GM18526 (cell line): ENCODE results near the gene PNPLA5.

Source experiments
- POLR2A ChIP-seq: IDR thresholded peaks from 3 replicates; pipeline ENCODE4 v1.6.1; 2011; ENCODE audit not compliant: insufficient read length; ENCODE audit errors: extremely low read depth

The PNPLA5 gene, protein sequence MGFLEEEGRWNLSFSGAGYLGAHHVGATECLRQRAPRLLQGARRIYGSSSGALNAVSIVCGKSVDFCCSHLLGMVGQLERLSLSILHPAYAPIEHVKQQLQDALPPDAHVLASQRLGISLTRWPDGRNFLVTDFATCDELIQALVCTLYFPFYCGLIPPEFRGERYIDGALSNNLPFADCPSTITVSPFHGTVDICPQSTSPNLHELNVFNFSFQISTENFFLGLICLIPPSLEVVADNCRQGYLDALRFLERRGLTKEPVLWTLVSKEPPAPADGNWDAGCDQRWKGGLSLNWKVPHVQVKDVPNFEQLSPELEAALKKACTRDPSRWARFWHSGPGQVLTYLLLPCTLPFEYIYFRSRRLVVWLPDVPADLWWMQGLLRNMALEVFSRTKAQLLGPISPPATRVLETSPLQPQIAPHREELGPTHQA

DNA sequence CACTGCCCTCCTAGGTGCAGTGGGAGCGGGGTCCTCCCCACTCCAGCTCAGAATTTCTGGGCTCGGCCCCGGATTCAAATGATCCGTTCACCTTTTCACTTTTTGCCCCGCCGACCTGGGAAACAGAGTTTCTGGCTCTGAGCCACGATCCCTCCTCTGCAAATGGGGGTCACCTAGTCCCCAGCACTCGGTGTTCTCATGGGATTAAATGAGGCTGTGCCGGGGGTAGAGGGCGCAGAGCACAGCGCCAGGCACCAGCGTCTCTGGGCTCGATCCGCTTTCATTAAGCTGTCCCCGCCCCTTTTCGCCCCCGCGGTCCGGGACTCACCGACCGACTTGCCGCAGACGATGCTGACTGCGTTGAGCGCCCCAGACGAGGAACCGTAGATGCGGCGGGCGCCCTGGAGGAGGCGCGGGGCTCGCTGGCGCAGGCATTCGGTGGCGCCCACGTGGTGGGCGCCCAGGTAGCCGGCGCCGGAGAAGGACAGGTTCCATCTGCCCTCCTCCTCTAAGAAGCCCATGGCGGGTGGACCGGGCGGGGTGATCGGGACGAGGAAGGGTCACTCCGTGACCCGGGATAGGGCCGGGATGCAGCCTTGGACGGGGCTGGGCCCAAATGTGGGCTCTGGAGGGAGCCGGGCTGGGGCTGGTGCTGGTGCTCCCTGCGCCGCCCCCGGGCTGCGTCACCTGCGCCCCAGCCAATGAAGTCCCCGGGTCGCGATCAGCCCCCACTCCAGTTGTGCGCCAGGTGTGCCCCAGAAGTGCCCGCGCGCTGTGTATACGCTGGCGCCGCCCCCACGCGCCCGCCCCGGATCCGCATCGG lies at the start of gene PNPLA5:
Gene PNPLA5 (minus strand): TSS at position 654 of the 823 bp plus-strand sequence. CDS start 133 bp downstream, at position 521.
- no peak for TF ChIP-seq POLR2A

DNA sequence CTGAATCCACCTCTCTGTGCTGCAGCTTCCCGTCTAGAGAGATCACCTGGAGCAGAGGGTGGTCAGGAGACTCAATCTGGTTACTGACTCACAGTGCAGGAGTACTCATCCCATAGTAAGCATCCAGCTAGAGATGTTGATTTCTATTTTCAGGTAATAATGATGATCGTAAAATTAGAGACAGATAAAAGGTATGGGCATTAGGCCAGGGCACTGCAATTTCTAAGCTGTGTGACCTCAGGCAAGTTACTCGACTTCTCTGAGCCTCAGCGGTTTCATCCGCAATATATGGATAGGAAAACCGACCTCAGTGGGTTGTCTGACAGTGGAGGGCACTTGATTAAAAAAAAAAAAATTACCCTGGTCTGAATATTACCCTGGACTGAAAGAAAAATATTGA lies 49.6 kb upstream of the PNPLA5 start:
- TF ChIP-seq POLR2A, result no peak

DNA sequence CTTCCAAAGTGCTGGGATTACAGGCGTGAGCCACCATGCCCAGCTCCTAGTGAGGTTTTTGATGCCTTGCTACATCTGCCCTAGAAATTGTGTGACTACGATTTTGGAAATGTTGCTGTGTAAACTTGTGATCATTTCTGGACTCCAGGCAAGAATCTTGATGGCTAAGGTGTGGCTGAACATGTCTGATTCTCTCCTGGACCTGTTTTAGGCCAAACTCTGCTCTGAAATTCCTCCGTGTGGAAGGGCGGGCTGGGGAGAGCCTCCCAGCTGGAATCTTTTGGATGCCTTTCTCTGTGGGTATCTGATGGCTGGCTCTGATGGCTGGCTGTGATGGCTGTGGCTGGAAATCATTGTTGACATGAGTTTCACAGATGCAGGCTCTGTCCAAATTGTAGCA lies 40.0 kb upstream of the PNPLA5 start:
- TF ChIP-seq POLR2A, result no peak

DNA sequence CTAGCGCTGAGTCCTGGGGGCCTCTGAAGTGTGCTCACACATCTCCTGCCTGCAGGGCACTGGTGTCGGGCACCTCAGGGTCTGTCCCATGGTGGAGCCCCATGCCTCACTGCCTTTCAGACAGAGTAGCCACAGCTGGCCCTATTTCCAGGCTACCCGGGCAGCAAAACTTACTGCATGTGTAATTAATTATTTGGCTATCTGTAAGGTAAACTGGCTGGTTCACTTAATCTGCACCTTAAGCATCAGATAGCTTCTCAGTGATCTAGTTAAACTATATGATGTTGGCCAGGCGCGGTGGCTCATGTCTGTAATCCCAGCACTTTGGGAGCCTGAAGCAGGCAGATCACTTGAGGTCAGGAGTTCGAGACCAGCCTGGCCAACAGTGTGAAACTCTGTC lies 37.1 kb upstream of the PNPLA5 start:
- TF ChIP-seq POLR2A, result no peak

DNA sequence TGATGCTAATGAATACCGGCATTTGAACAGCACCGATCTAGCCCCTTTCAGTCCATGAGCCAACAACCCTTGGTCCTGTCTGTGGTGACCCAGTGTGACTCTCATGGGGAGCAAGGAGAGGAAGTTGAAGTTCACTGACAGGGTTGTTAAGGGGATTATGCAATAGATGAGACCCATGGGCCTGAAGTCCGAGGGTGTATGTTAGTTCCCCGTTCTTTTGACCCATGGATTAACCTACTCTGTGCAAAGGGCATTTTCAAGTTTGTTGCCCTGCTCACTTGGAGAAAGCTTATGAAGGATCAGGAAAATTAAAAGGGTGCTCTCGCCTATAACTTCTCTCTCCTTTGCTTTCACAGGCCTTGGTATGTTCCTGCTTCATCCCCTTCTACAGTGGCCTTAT lies 36.7 kb upstream of the PNPLA5 start:
- TF ChIP-seq POLR2A, result no peak

DNA sequence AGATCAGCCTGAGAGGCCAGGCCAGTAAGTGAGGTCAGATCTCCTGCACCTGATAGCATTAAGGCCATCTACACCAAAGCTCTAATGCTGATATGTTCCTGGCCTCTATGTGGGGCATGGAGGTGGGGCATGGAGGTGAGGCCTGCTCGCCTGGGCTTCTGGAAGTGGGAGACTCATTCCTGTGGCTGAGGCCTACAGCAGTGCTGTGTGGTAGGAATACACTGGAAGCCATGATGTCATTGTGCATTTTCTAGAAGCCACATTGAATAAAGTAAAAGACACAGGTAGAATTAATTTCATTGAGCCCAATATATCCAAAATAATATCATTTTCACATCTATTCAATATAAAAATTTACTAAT lies 34.5 kb upstream of the PNPLA5 start:
- TF ChIP-seq POLR2A, result no peak

DNA sequence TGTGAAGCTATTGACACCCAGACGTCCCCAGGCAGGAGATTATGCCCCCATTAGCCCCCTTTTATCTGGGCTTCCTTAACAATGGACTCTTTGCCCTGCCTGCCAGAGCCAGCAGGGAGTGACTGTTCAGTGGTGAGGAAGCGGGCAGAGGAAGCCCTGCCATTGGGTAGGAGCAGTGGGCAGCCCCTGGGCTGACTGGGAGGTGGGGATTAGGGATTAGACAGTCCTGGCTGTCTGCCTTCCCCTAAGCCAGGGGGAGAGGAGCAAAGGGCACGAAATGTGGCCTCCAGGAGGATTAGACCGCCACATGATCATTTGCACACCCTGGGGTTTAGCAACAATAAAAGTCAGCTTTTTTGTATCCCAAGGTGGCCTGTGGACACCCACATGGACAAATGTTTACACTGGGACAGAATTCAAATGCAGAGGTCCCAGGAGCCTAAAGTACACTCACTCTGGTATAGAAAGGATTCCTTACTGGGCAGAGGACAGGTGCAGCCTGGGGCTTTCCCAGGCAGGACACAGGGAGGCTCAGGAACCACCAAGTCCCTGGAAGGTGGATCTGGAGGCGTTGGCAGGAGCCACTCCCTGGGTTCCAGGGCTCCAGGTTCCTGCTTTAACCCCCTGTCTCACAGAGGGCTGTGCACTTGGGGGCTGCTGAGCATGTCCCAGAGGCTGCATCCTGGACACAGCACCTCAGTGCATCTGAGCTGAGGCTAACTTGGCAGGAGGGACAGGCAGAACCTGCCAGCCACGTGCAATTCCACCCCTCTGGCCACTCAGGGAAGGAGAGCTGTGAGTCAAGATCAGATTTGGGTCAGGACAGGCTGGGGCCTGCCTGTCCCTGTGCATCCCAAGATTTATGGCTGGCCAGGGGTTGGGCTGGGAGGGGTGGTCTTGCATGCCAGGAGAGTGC lies 33.9 kb upstream of the PNPLA5 start:
- no peak for TF ChIP-seq POLR2A

DNA sequence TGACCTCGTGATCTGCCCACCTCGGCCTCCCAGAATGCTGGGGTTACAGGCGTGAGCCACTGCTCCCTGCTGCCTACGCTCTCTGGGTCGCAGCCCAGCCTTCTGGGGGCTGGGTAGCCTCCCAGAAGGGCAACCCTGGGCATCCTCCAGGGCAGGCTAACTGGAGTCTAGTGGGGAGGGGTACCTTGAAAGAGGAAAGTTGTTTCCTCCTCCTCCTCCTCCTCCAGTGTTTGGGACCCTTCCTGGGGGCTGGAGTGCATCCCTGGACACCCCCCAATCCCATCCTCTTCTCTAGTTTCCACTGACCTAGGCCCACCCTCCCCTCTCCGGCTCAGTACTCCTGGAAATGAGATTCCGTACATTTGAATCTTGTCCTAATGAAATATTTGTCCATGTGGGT lies 33.1 kb upstream of the PNPLA5 start:
- no peak for TF ChIP-seq POLR2A

DNA sequence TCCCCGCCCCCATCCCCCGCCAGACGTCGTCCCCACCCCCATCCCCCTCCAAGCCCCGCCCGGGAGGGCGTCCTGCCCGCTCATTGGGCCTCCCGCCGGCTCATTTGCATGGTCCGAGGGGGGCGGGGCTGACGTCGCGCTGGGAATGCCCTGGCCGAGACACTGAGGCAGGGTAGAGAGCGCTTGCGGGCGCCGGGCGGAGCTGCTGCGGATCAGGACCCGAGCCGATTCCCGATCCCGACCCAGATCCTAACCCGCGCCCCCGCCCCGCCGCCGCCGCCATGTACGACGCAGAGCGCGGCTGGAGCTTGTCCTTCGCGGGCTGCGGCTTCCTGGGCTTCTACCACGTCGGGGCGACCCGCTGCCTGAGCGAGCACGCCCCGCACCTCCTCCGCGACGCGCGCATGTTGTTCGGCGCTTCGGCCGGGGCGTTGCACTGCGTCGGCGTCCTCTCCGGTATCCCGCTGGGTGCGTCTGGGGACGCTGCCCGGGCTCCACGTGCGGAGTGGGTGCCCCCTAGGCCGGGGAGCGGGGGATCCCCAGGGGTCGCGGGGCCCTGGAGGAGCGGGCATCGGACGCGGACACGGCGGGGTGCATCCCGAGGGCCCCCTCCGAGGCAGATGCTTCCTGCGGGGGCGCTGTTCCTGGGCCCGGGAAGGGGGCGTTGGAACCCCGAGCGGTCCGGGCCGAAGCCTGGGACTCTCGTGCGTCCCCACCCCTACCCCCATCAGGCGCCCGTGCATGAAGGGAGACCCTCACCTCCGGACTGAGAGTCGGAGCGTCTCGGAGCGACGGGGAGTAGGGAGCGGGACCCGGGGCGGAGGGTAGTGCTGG lies 32.0 kb upstream of the PNPLA5 start, which contains the start of gene PNPLA3:
Gene PNPLA3 (plus strand): TSS at position 175 of the 834 bp plus-strand sequence. CDS start 107 bp downstream, at position 282.
- peak; percentile 15 for TF ChIP-seq POLR2A

DNA sequence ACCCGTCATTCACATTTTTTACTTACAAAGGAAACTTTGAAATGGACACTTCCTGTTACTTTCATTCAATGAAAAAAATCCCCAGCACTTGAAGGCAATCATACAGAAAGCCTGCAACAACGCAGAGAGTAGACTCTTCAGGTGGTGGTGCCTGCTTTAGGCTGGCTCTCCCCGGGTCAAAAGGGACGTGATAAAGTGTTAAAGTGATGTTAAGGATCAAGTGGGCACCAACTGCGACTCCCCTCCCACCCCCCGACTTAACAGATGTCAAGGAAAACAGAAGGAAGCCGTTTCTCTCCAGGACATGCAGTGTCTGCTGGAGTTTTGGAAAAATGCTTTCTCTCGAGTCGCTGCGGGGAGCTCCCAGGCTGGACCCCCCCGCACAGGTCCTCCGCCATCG lies 31.4 kb upstream of the PNPLA5 start:
- peak; percentile 11 for TF ChIP-seq POLR2A

DNA sequence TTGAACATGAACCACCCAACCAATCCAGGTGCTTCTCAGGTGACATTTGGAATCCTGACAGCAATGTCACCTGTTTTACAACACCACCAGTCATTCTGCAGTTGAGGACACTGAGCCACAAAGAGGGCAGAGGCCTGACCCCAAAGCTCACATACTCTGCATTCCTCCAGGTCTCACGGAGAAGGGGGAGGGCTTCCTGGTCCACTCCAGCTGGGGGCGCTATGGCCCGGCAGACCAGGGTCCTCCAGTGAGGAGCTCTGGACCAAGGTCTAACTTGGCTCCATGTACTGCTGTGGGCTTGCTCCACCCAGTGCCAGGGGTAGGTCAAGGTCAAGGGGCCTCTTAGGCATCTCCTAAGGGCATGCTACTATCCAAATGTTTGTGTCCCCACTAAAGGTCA lies 30.3 kb upstream of the PNPLA5 start:
- TF ChIP-seq POLR2A, result no peak

DNA sequence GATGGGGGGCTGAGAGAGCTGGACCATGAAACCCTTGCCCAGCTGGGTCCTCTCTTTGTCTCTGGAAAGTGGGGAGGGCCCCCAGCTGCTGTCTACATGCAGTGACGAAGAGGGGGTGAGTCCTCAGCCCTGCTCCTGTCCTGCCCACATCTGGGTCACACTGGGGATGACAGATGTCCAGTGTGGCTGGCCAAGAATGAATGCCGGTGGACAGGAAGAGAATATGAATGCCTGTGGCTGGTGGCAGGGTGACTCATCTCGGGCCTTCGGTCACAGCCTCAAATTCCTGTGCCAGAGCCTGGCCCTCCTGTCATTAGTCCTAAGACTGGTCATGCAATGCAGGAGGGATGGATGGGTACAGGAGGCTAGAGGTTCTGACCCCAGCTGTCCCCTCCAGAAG lies 29.6 kb upstream of the PNPLA5 start:
- no peak for TF ChIP-seq POLR2A

DNA sequence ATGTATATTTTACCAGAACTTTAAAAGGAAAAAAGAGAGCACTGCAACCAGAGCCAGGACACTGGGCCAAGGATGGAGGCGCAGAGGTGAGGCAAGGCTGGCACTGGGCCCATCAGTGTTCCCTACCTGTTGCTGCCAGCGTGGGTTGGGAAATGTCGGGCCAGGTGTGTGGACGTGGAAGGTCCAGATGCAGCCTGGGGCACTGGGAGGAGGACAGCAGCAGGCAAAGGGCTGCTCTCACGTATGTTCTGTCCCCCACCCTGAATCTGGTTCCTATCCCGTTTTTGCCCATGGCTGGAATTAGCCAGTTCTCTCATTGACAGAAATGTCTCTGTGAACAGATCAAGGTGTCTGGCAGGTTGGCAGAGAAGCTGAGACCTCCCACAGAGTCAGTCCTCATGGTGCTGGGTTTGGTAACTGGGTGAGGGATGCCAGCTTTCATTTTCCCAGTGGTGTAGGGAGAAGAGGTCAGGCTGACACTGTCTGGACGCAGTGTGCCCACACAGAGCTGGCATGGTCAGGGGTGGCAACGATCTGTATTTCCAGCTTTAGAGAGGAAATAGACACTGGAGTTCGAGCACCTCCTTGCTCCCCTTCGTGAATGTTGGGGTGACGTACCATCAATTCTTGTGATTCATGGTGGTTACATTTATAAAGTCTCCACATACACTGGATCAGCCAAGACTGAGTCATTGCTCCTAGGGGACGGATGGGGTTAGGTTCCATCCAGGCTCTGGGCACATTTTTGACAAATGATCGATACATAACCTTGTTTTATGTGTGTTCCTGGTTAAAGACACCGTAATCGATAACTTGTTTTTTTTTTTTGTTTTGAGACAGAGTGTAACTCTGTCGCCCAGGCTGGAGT lies 27.5 kb upstream of the PNPLA5 start:
- no peak for TF ChIP-seq POLR2A
